Calu3 (cell line): ENCODE results near the gene UBE2L5. TPM values are rescaled to one million over a fixed set of nuclear protein-coding genes. Genes with fewer than 3 reads are reported as not detected.

Experiments used
- BruUV-seq: library from RNA; stranded (reverse); fragments of 400-500 nt; replicated peaks from 2 replicates; lab custom pipeline; 2021; lab: Mats Ljungman, UMichigan
- CTCF ChIA-PET: fragments of 300-600 bp; sonication (Branson Sonifier 250); formaldehyde crosslinking; loops from one replicate; lab custom pipeline; 2022; ENCODE audit warnings: antibody characterized with exemption; lab: Charles Lee
- DNase-seq: peaks from one replicate; pipeline ENCODE4 v3.0.0; 2022
- H3K27ac Mint-ChIP-seq: one replicate; pipeline ENCODE4 v1.8.0; 2022; ENCODE audit warnings: mixed read lengths; ENCODE audit not compliant: unreplicated experiment
- H3K27me3 Mint-ChIP-seq: one replicate; pipeline ENCODE4 v1.8.0; 2022; ENCODE audit warnings: mixed read lengths; ENCODE audit not compliant: unreplicated experiment
- H3K36me3 Mint-ChIP-seq: one replicate; pipeline ENCODE4 v1.8.0; 2022; ENCODE audit warnings: mild to moderate bottlenecking, moderate library complexity, mixed read lengths; ENCODE audit not compliant: insufficient read depth, unreplicated experiment
- H3K4me1 Mint-ChIP-seq: one replicate; pipeline ENCODE4 v1.8.0; 2022; ENCODE audit warnings: mild to moderate bottlenecking, low read depth, mixed read lengths; ENCODE audit not compliant: unreplicated experiment
- H3K4me3 Mint-ChIP-seq: one replicate; pipeline ENCODE4 v1.8.0; 2022; ENCODE audit warnings: mild to moderate bottlenecking, low read depth, moderate library complexity, mixed read lengths; ENCODE audit not compliant: unreplicated experiment
- H3K9me3 Mint-ChIP-seq: one replicate; pipeline ENCODE4 v1.8.0; 2022; ENCODE audit warnings: low read depth, mixed read lengths; ENCODE audit not compliant: unreplicated experiment
- intact Hi-C: fragments of 100-400 bp; cut with micrococcal nuclease; formaldehyde crosslinking; loops from one replicate; pipeline ENCODE4 v1.10.0; 2022; ENCODE audit not compliant: unreplicated experiment
- total RNA-seq: library from RNA; stranded (reverse); gene quantifications from 2 replicates; pipeline ENCODE4 v1.2.3, GENCODE V29; 2022
- TF ChIP-seq, protein P1 (sequence below): fragments of 200-600 bp; IDR thresholded peaks from one replicate; pipeline ENCODE4 v1.8.0; 2022; ENCODE audit warnings: antibody characterized with exemption; ENCODE audit not compliant: unreplicated experiment

The UBE2L5 gene
- total RNA-seq, 1 experiment from 2014 or later, result not detected

GRCh38 chr13:30408319-30409101, 13.8 kb upstream of the UBE2L5 start:
- TF ChIP-seq, protein P1, sequence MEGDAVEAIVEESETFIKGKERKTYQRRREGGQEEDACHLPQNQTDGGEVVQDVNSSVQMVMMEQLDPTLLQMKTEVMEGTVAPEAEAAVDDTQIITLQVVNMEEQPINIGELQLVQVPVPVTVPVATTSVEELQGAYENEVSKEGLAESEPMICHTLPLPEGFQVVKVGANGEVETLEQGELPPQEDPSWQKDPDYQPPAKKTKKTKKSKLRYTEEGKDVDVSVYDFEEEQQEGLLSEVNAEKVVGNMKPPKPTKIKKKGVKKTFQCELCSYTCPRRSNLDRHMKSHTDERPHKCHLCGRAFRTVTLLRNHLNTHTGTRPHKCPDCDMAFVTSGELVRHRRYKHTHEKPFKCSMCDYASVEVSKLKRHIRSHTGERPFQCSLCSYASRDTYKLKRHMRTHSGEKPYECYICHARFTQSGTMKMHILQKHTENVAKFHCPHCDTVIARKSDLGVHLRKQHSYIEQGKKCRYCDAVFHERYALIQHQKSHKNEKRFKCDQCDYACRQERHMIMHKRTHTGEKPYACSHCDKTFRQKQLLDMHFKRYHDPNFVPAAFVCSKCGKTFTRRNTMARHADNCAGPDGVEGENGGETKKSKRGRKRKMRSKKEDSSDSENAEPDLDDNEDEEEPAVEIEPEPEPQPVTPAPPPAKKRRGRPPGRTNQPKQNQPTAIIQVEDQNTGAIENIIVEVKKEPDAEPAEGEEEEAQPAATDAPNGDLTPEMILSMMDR, result peak; percentile 38
- DNase-seq, result peak; percentile 91
- intact Hi-C loops, result no loop called here
- no TSS peak for BruUV-seq
- no peaks in the 10 kb centered on the region for H3K27me3 Mint-ChIP-seq
- H3K27ac Mint-ChIP-seq, result no peak overlapping the region
- H3K4me3 Mint-ChIP-seq, result peak overlapping the region; percentile 7
- H3K9me3 Mint-ChIP-seq, result no peaks in the 10 kb centered on the region
- CTCF ChIA-PET, result no interaction called here
- H3K36me3 Mint-ChIP-seq, result peaks cover 3% of the 10 kb centered on the region
- no peaks in the 10 kb centered on the region for H3K4me1 Mint-ChIP-seq

DNA sequence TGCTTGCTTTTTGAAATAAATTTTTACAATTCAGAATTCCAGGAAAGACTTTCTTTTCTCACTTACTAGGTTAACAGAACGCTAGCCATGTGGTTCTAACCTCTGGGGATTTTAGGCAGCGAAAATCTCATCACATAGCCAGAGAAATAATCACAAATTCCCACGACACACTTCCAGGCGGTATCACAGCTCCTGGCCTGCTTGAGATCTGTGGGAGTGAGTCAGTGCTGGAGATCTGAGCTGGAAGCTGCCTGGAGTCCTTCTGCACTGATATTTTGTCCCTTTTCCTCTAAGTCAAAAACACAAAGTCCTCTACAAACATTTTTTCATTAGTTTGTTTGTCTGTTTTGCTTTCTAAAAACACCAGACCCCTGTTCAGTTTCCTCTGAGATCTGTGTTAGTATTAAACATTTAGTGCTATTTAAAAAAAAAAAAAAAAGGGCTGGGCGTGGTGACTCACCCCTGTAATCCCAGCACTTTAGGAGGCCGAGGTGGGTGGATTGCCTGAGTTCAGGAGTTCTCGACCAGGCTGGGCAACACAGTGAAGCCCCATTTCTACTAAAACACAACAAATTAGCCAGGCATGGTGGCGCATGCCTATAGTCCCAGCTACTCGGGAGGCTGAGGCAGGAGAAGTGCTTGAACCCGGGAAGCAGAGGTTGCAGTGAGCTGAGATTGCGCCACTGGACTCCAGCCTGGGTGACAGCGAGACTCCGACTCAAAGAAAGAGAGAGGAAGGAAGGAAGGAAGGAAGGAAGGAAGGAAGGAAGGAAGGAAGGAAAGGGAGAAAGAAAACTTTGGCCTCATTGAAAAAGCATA, 12.2 kb upstream of the UBE2L5 start:
- CTCF ChIA-PET, result interaction anchor here (0.6 kb wide), 1 partner anchor 294 kb away, joined by 7 read pairs; no protein-coding TSS in a partner anchor

DNA sequence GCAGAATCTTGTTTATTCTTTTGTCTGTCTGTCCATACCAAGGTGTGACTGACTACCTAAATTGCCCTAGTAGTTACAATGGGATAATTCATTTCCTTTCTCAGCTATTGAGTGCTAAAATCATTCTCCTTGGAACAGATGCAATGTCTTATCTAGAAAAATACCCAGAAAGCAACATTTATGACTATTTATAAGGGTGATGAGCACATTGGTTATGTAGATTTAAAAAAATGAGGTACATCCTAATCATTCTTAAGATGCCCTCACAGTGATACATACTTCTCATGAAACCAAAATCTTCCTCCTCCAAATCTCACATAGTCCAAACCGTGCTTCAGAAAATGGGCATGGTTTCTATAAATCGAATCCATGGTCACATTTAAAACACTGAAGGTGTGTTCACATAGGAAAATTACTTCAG, 11.6 kb upstream of the UBE2L5 start:
- H3K36me3 Mint-ChIP-seq, result peaks cover 3% of the 10 kb centered on the region
- no peak overlapping the region for H3K4me3 Mint-ChIP-seq
- TF ChIP-seq, protein P1, result no peak
- no TSS peak for BruUV-seq
- intact Hi-C loops, result no loop called here
- no peak overlapping the region for H3K27ac Mint-ChIP-seq
- H3K9me3 Mint-ChIP-seq, result no peaks in the 10 kb centered on the region
- DNase-seq, result no peak
- CTCF ChIA-PET, result interaction anchor here (0.6 kb wide), 1 partner anchor 295 kb away, joined by 7 read pairs; no protein-coding TSS in a partner anchor
- H3K27me3 Mint-ChIP-seq, result no peaks in the 10 kb centered on the region
- no peaks in the 10 kb centered on the region for H3K4me1 Mint-ChIP-seq

More for the DNA sequence above, 12.2 kb upstream of the UBE2L5 start:
- Mint-ChIP-seq H3K4me1 (no peaks in the 10 kb centered on the region), H3K36me3 (peaks cover 3% of the 10 kb centered on the region), H3K4me3 (no peak overlapping the region), H3K27ac (no peak overlapping the region), H3K27me3 (no peaks in the 10 kb centered on the region), H3K9me3 (no peaks in the 10 kb centered on the region)
- TF ChIP-seq, protein P1, result no peak
- DNase-seq, result no peak
- intact Hi-C loops, result no loop called here
- no TSS peak for BruUV-seq

GRCh38 chr13:30412346-30412745, 9.9 kb upstream of the UBE2L5 start:
- CTCF ChIA-PET, result no interaction called here
- no TSS peak for BruUV-seq
- TF ChIP-seq, protein P1, result no peak
- Mint-ChIP-seq H3K27ac (no peak overlapping the region), H3K4me3 (no peak overlapping the region), H3K4me1 (no peaks in the 10 kb centered on the region), H3K27me3 (no peaks in the 10 kb centered on the region), H3K36me3 (peaks cover 3% of the 10 kb centered on the region), H3K9me3 (no peaks in the 10 kb centered on the region)
- intact Hi-C loops, result no loop called here
- no peak for DNase-seq
